Neuronal stem cell (in vitro differentiated cells): ENCODE measurements around the gene TMEM255B.
A peak's percentile ranks its signal among the peaks of the same experiment; 100 is the strongest.
"Not testable (repeated sequence)": the region's sequence is repeated elsewhere in the genome, so short reads cannot be mapped to it uniquely, and the experiment has no call there.

Experiments used
- DNase-seq: peaks from one replicate; pipeline ENCODE4 v3.0.0-alpha.2; 2013; ENCODE audit warnings: low spot score
- H2AFZ ChIP-seq: one replicate; pipeline ENCODE4 v1.6.1; 2013; ENCODE audit warnings: mild to moderate bottlenecking, low read length, inconsistent platforms
- H2AK5ac ChIP-seq: 2 replicates; pipeline ENCODE4 v1.6.1; 2013; ENCODE audit warnings: low read depth, mild to moderate bottlenecking, inconsistent platforms, low read length, moderate library complexity, mixed read lengths
- H2BK120ac ChIP-seq: 2 replicates; pipeline ENCODE4 v1.6.1; 2013; ENCODE audit warnings: low read depth, mild to moderate bottlenecking, inconsistent platforms, low read length, moderate library complexity, mixed read lengths
- H2BK12ac ChIP-seq: one replicate; pipeline ENCODE4 v1.6.1; 2013; ENCODE audit warnings: low read length, inconsistent platforms
- H2BK15ac ChIP-seq: 2 replicates; pipeline ENCODE4 v1.6.1; 2013; ENCODE audit warnings: mild to moderate bottlenecking, low read length, inconsistent platforms, mixed read lengths
- H2BK5ac ChIP-seq: one replicate; pipeline ENCODE4 v1.6.1; 2013; ENCODE audit warnings: inconsistent platforms, mild to moderate bottlenecking, low read length, moderate library complexity
- H3K14ac ChIP-seq: one replicate; pipeline ENCODE4 v1.6.1; 2013; ENCODE audit warnings: low read length, inconsistent platforms
- H3K18ac ChIP-seq: 2 replicates; pipeline ENCODE4 v1.6.1; 2013; ENCODE audit warnings: low read length, inconsistent platforms
- H3K23ac ChIP-seq: 2 replicates; pipeline ENCODE4 v1.6.1; 2013; ENCODE audit warnings: low read depth, mild to moderate bottlenecking, mixed read lengths, low read length, inconsistent platforms; ENCODE audit not compliant: poor library complexity
- H3K27ac ChIP-seq: replicated peaks from 3 replicates; pipeline ENCODE4 v1.5.1; 2013; ENCODE audit warnings: low read length, inconsistent platforms
- H3K27me3 ChIP-seq, 3 experiments: 2 replicates each; pipeline ENCODE4 v1.6.1; 2013; ENCODE audit warnings: low read length in 3 of 3, mild to moderate bottlenecking in 2 of 3, inconsistent platforms in 1 of 3, low read depth in 1 of 3, mixed read lengths in 1 of 3, moderate library complexity in 1 of 3; ENCODE audit not compliant: control insufficient read depth in 3 of 3, insufficient read depth in 3 of 3
- H3K36me3 ChIP-seq, 2 donors: replicated peaks in 1 of 2; 2 replicates each; pipeline ENCODE4 v1.6.1; 2013; ENCODE audit warnings: low read length in 2 of 2; ENCODE audit not compliant: control insufficient read depth in 2 of 2, insufficient read depth in 2 of 2
- H3K4ac ChIP-seq: 2 replicates; pipeline ENCODE4 v1.6.1; 2013; ENCODE audit warnings: inconsistent platforms, mild to moderate bottlenecking, low read length, moderate library complexity
- H3K4me1 ChIP-seq, 2 donors: 1 replicate in 1 of 2; 2 replicates in 1 of 2; pipeline ENCODE4 v1.6.1; 2013; ENCODE audit warnings: low read length in 2 of 2, low read depth in 1 of 2; ENCODE audit not compliant: control insufficient read depth in 2 of 2, insufficient read depth in 1 of 2
- H3K4me2 ChIP-seq: one replicate; pipeline ENCODE4 v1.6.1; 2013; ENCODE audit warnings: mild to moderate bottlenecking, low read length, inconsistent platforms; ENCODE audit not compliant: insufficient read depth, poor library complexity, severe bottlenecking
- H3K4me3 ChIP-seq, 2 donors: 2 replicates each; pipeline ENCODE4 v1.5.1; 2013; ENCODE audit warnings: low read length in 2 of 2, mild to moderate bottlenecking in 2 of 2, inconsistent platforms in 1 of 2, moderate library complexity in 1 of 2
- H3K79me1 ChIP-seq: one replicate; pipeline ENCODE4 v1.6.1; 2013; ENCODE audit warnings: low read depth, mild to moderate bottlenecking, inconsistent platforms, low read length, moderate library complexity
- H3K9ac ChIP-seq: one replicate; pipeline ENCODE4 v1.6.1; 2013; ENCODE audit warnings: mild to moderate bottlenecking, low read depth, low read length, inconsistent platforms; ENCODE audit not compliant: poor library complexity
- H3K9me3 ChIP-seq, 2 donors: replicated peaks in 1 of 2; 2 replicates each; pipeline versions ENCODE3 to v1.6.1; 2013; ENCODE audit warnings: low read length in 2 of 2, mild to moderate bottlenecking in 2 of 2, inconsistent platforms in 1 of 2, low read depth in 1 of 2, mixed read lengths in 1 of 2, moderate library complexity in 1 of 2; ENCODE audit not compliant: control insufficient read depth in 2 of 2, insufficient read depth in 1 of 2
- H4K8ac ChIP-seq: one replicate; pipeline ENCODE4 v1.6.1; 2013; ENCODE audit warnings: low read depth, mild to moderate bottlenecking, inconsistent platforms, low read length, moderate library complexity
- H4K91ac ChIP-seq: one replicate; pipeline ENCODE4 v1.6.1; 2013; ENCODE audit warnings: low read length, low read depth, mild to moderate bottlenecking, inconsistent platforms; ENCODE audit not compliant: poor library complexity
- WGBS, 2 donors: extraction: QIAGEN DNeasy Blood & Tissue Kit; methylation state at CpG; one replicate each; pipeline ENCODE4 v1.1.7; 2013; ENCODE audit warnings: missing lambda C conversion rate in 2 of 2, mixed read lengths in 1 of 2; ENCODE audit not compliant: insufficient read length in 2 of 2, insufficient replicate concordance in 1 of 2; ENCODE audit errors: extremely low coverage in 2 of 2; 5-methylcytosine and 5-hydroxymethylcytosine counted together

The TMEM255B gene

DNA sequence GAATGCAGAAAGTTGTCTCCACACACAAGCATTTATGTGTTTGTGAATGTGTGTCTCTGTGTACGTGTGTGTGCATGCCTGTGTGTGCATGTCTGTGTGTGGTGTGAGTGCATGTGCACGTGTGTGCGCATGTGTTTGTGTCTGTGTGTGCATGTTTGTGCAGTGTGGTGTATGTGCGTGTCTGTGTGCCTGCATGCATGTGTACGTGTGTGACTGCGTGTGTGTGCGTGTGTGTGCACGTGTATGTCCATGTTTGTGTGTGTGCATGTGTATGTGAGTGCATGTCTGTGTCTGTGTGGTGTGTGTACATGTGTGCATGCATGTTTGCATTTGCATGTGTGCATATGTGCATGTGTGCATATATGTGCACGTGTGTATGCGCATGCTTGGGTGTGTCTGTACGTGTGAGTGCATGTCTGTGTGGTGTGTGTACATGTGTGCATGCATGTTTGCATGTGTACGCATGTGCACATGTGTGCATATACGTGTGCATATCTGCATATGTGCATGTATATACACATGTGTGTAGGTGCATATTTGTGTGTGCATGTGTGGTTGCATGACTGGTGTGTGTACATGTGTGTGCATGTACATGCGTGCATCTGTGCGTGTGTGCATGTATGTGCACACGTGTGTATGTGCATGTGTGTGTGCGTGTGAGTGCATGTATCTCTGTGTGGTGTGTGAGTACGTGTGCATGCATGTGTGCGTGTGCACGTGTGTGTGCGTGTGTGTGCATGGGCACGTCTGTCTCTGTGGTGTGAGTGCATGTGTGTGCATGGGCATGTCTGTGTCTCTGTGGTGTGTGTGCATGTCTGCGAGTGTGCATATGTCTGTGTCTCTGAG is 8.2 kb upstream of the TMEM255B start:
- Histone ChIP-seq H3K14ac (peak overlapping the region; percentile 98), H4K8ac (no peak overlapping the region), H3K18ac (no peak overlapping the region), H2BK15ac (no peak overlapping the region), H2BK5ac (no peak overlapping the region), H3K23ac (peak overlapping the region; percentile 50), H2AK5ac (no peak overlapping the region), H4K91ac (peak overlapping the region; percentile 98), H2AFZ (no peak overlapping the region), H2BK12ac (peak overlapping the region; percentile 33), H3K9me3 (peaks cover 9 to 12% of the 10 kb centered on the region in 2 donors), H3K4me2 (no peak overlapping the region), H3K4ac (peak overlapping the region; percentile 43), H3K27me3 (peaks cover 0 to 23% (median 5%) of the 10 kb centered on the region in 3 experiments), H3K4me3 (peak overlapping the region in 1 of 2 donors; percentile 73), H3K36me3 (peaks cover 0 to 6% of the 10 kb centered on the region in 2 donors), H3K27ac (no peak overlapping the region), H3K79me1 (no peaks in the 10 kb centered on the region), H2BK120ac (no peak overlapping the region), H3K9ac (peak overlapping the region; percentile 80), H3K4me1 (peaks cover 0 to 5% of the 10 kb centered on the region in 2 donors)
- WGBS, 2 donors, result no CpG with 5 or more reads among the region's 23 CpGs
- no peak for DNase-seq

DNA sequence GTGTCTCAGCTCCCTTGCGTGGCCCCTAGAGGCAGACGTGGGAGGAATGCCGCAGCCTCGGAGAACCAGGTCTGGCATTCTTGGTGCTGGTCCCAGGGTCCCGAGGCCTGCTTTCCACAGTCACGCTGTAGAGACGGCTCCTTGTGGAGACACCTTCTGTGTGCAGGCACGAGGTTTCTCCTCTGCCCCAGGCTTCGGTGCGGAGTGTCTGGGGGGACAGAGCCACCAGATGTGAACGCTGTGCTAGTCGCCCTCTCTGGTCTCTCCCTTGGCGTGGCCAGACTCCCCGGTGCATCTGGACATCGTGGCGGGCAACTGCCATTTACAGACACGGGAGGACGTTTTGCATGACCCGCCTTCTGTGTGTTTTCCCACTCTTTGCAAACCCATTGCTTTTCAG is 7.5 kb upstream of the TMEM255B start:
- Histone ChIP-seq H3K4me1 (peaks cover 0 to 5% of the 10 kb centered on the region in 2 donors), H3K14ac (peak overlapping the region; percentile 28), H4K91ac (no peak overlapping the region), H3K18ac (no peak overlapping the region), H3K4me3 (peak overlapping the region in 1 of 2 donors; percentile 12), H3K4me2 (no peak overlapping the region), H2BK5ac (no peak overlapping the region), H3K79me1 (no peaks in the 10 kb centered on the region), H3K9ac (no peak overlapping the region), H3K27ac (no peak overlapping the region), H3K4ac (no peak overlapping the region), H2AFZ (no peak overlapping the region), H3K9me3 (peaks cover 9 to 14% of the 10 kb centered on the region in 2 donors), H3K36me3 (peaks cover 0 to 8% of the 10 kb centered on the region in 2 donors), H3K23ac (no peak overlapping the region), H2BK15ac (no peak overlapping the region), H2BK120ac (no peak overlapping the region), H3K27me3 (peaks cover 0 to 24% (median 5%) of the 10 kb centered on the region in 3 experiments), H2AK5ac (no peak overlapping the region), H4K8ac (no peak overlapping the region), H2BK12ac (no peak overlapping the region)
- WGBS, 2 donors, result no CpG with 5 or more reads among the region's 19 CpGs
- DNase-seq, result no peak

DNA sequence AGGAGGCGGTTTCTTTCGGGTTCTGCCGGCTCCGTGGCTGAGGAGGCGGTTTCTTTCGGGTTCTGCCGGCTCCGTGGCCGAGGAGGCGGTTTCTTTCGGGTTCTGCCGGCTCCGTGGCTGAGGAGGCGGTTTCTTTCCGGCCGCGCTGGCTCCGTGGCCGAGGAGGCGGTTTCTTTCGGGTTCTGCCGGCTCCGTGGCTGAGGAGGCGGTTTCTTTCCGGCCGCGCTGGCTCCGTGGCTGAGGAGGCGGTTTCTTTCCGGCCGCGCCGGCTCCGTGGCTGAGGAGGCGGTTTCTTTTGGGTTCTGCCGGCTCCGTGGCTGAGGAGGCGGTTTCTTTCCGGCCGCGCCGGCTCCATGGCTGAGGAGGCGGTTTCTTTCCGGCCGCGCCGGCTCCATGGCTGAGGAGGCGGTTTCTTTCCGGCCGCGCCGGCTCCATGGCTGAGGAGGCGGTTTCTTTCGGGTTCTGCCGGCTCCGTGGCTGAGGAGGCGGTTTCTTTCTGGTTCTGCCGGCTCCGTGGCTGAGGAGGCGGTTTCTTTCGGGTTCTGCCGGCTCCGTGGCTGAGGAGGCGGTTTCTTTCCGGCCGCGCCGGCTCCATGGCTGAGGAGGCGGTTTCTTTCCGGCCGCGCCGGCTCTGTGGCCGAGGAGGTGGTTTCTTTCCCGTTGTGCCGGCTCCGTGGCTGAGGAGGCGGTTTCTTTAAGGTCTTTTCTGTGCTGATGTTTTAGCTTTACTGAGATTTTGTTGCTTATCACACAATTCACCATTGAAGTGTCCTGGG is 6.6 kb upstream of the TMEM255B start:
- not testable (repeated sequence) for H3K18ac ChIP-seq, H3K23ac ChIP-seq, H2AFZ ChIP-seq, H2BK5ac ChIP-seq, H3K79me1 ChIP-seq, H3K27ac ChIP-seq, H2BK12ac ChIP-seq, H3K14ac ChIP-seq, H3K4me3 ChIP-seq, H3K4me1 ChIP-seq, H2AK5ac ChIP-seq, H4K91ac ChIP-seq, H2BK15ac ChIP-seq, H3K36me3 ChIP-seq, H2BK120ac ChIP-seq, H3K4me2 ChIP-seq, DNase-seq, H3K9ac ChIP-seq, H4K8ac ChIP-seq, H3K4ac ChIP-seq
- H3K9me3 ChIP-seq, result peaks cover 9 to 18% of the 10 kb centered on the region in 2 donors
- WGBS, 2 donors, result no CpG with 5 or more reads among the region's 78 CpGs
- H3K27me3 ChIP-seq, result peaks cover 0 to 21% (median 7%) of the 10 kb centered on the region in 3 experiments

DNA sequence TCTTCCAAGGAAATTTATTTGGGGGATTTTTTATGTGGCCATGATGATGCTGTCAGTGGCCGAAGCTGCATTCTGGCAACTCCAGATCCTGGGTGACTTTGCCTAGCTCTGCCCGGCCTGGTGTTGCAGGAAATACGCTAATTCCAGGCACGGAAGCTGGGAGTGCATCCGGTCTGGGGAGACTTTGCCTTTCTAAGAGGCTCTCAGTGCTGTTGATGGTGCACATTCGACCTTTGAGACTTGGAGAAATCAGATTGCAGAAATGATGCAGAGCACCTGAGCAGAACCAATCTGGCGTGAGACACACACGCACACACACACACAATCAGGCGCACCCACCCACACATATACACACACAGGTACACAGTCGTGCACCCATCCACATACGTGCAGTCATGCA is 5.9 kb upstream of the TMEM255B start:
- H2AK5ac ChIP-seq, result no peak overlapping the region
- no peak overlapping the region for H3K18ac ChIP-seq
- WGBS, 2 donors, result no CpG with 5 or more reads among the region's 11 CpGs
- H3K23ac ChIP-seq, result peak overlapping the region; percentile 10
- H4K8ac ChIP-seq, result no peak overlapping the region
- peaks cover 0 to 6% of the 10 kb centered on the region in 2 donors for H3K4me1 ChIP-seq
- H3K4ac ChIP-seq, result no peak overlapping the region
- H2BK120ac ChIP-seq, result no peak overlapping the region
- H3K9me3 ChIP-seq, result peaks cover 9 to 18% of the 10 kb centered on the region in 2 donors
- H2BK12ac ChIP-seq, result no peak overlapping the region
- no peak overlapping the region for H2BK15ac ChIP-seq
- no peak overlapping the region for H3K14ac ChIP-seq
- H3K4me3 ChIP-seq, result no peak overlapping the region
- H3K9ac ChIP-seq, result peak overlapping the region; percentile 27
- H2BK5ac ChIP-seq, result no peak overlapping the region
- no peak overlapping the region for H3K27ac ChIP-seq
- no peak overlapping the region for H2AFZ ChIP-seq
- no peak for DNase-seq
- no peak overlapping the region for H3K4me2 ChIP-seq
- H4K91ac ChIP-seq, result no peak overlapping the region
- H3K27me3 ChIP-seq, result peaks cover 0 to 20% (median 7%) of the 10 kb centered on the region in 3 experiments
- H3K36me3 ChIP-seq, result peaks cover 0 to 8% of the 10 kb centered on the region in 2 donors
- H3K79me1 ChIP-seq, result no peaks in the 10 kb centered on the region
